Fibroblast of villous mesenchyme (primary cell): ENCODE results near the gene PPP1R26. TPM values are rescaled to one million over a fixed set of nuclear protein-coding genes. Genes with fewer than 3 reads are reported as not detected.
A peak's percentile ranks its signal among the peaks of the same experiment; 100 is the strongest.

Experiments
- DNase-seq: peaks from one replicate; pipeline ENCODE4 v3.0.0-alpha.2; 2010; ENCODE audit warnings: low read depth
- H3K4me3 ChIP-seq: 2 replicates; pipeline ENCODE4 v1.5.1; 2011; ENCODE audit warnings: low read depth, mild to moderate bottlenecking, low read length
- CTCF ChIP-seq: IDR thresholded peaks from 2 replicates; pipeline ENCODE4 v1.5.1; 2012; ENCODE audit warnings: low read depth, mild to moderate bottlenecking, low read length; ENCODE audit not compliant: insufficient read depth
- total RNA-seq: library from RNA; depleted of rRNA; stranded (reverse); fragments of >200 nt; gene quantifications from 2 replicates; pipeline ENCODE4 v1.2.3, GENCODE V29; 2012

The PPP1R26 gene
- total RNA-seq, 1 donor: 11.7 TPM

GRCh38 chr9:135500071-135500524, 20.5 kb downstream of the PPP1R26 start:
- peak; percentile 67 for DNase-seq
- no peak for TF ChIP-seq CTCF
- H3K4me3 ChIP-seq: peak overlapping the region; percentile 87

- peak; percentile 91 for TF ChIP-seq CTCF
- peak; percentile 88 for DNase-seq
- peak within 1 kb of the TSS; percentile 87 for H3K4me3 ChIP-seq
These were observed 21.1 kb downstream of the PPP1R26 start, which contains the start of gene MRPS2 for GRCh38 chr9:135500525-135501260. Gene MRPS2, plus strand, starts transcription at chr9:135500682. Its CDS starts 29 bp downstream, at chr9:135500711.

GRCh38 chr9:135501261-135502167, 21.9 kb downstream of the PPP1R26 start:
- peak overlapping the region; percentile 87 for H3K4me3 ChIP-seq
- DNase-seq: no peak
- no peak for TF ChIP-seq CTCF

- H3K4me3 ChIP-seq: no peak overlapping the region
These were observed 22.7 kb downstream of the PPP1R26 start for GRCh38 chr9:135502168-135502872.

GRCh38 chr9:135502873-135503321, 23.3 kb downstream of the PPP1R26 start:
- H3K4me3 ChIP-seq: no peak overlapping the region
- no peak for DNase-seq
- TF ChIP-seq CTCF: no peak

More at GRCh38 chr9:135502168-135502872, 22.7 kb downstream of the PPP1R26 start:
- no peak for DNase-seq
- no peak for TF ChIP-seq CTCF
